CD4-positive, alpha-beta T cell treated with Interferon alpha-2 for 1 hour (primary cell): Measurements from ENCODE around the gene ATP2A1.
A peak's percentile ranks its signal among the peaks of the same experiment; 100 is the strongest.
"Not testable (repeated sequence)": the region's sequence is repeated elsewhere in the genome, so short reads cannot be mapped to it uniquely, and the experiment has no call there.

ENCODE experiments used
- DNase-seq, 2 donors: peaks; one replicate each; pipeline ENCODE4 v3.0.0-alpha.2; 2020 to 2022

Gene ATP2A1

GRCh38 chr16:28938721-28939120, 60.4 kb downstream of the ATP2A1 start:
- no peak for DNase-seq

- DNase-seq = not testable (repeated sequence)
Observed at GRCh38 chr16:28939825-28940224, 61.5 kb downstream of the ATP2A1 start.

GRCh38 chr16:28943281-28943680, 65.0 kb downstream of the ATP2A1 start:
- no peak for DNase-seq

- DNase-seq = no peak
Observed at GRCh38 chr16:28946681-28947080, 68.4 kb downstream of the ATP2A1 start.

GRCh38 chr16:28950648-28951409, 72.5 kb downstream of the ATP2A1 start, which contains the start of gene NFATC2IP:
Gene NFATC2IP (plus strand): TSS chr16:28950937. CDS start chr16:28951012, 75 bp downstream.
- DNase-seq = peak; percentile 100

- no peak for DNase-seq
Observed at GRCh38 chr16:28951410-28951943, 73.2 kb downstream of the ATP2A1 start.
